ENCODE measurements around the gene LDB2.

The LDB2 gene

GRCh38 chr4:16728111-16728510 lies 170.3 kb downstream of the LDB2 start:
- no peak for DNase-seq (ENCODE audit: low read depth in 1 of 2, low spot score in 1 of 2)

DNA sequence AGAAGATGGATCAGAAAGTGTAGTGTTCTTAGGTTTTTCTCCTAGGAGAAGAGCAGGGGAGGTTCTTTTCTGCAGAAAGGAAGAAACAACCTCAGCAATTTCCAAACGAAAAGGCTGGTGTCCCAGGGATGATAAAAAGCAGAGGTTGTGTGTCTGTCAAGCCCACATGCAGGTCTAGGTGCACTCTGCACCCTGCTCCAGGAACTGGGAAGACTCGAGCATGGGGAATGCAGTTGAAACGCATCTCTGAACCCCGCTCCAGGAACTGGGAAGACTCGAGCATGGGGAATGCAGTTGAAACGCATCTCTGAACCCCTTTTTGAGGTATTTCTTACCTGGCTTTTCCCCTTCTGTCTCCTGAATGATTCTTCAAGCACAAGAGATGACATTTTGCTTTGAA lies 171.2 kb downstream of the LDB2 start:
- no peak for DNase-seq (ENCODE audit: low read depth in 1 of 2, low spot score in 1 of 2)

DNA sequence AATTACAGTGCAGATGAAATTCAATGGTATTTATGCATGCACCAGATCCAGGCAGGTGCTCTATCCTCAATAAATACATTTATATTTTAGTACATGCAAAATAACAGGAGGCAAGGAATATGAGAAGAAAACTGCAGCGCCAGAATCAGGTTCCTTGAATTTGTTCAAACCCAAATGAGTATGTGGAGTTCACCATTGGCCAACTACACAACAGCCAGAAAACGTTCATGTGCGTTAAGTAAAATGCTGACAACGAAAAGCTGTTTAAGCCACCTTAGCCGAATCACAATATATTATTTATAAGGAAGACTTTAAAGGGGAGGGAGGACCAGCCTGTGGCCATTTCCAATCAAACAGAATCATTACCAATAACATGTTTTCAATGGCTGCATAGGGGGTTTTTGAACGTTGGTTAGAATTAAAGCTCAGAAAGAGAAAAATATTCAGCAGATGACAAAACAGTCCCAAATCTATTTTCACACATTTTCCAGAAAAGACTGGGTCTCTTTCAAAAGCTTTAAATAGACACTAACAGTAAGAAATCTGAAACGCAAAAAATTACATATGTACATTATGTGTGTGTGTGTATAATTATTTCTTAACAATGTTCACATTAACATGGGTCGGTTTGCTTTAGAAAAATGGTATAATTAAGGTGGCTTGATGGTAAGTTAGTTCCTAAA lies 171.9 kb downstream of the LDB2 start:
- no peak for DNase-seq (ENCODE audit: low read depth in 1 of 2, low spot score in 1 of 2)

DNA sequence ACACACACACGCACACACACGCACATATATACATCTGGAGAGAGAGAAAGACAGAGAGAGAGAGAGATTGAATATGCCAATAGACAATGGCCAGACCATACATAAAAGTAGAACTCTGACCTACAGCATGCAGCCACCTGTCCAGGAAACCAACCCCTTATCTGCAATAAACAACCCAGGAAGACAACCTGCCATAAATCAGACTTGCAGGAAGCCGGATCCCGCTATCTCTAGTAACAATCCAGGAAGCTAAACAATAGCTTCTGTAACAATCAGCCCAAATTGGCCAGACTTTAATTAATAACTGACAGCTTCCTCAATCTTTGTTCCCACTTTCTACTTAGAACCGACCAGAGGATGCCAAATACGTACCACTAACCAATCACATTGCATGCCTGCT lies 173.2 kb downstream of the LDB2 start:
- DNase-seq (ENCODE audit: low read depth in 1 of 2, low spot score in 1 of 2) = no peak

DNA sequence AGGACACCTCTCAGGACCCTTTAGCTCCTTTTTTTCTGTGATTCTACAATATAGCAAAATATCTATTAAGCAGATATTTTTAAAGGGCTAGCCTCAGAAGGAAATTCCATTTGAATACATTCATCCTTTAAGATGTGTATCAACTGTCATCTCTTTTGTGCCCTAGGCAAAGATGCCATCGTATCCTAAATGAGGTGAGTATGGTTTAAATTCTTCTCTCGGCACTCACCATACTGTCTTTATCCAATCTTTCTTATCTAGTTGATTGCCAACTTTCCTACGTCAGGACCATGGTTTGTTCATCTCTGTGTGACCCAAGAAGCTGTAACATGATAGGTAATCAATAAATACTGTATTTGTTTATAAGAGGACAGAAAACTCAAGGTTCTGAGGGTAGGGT lies 176.0 kb downstream of the LDB2 start:
- DNase-seq (ENCODE audit: low read depth in 1 of 2, low spot score in 1 of 2) = no peak

- DNase-seq (ENCODE audit: low read depth in 1 of 2, low spot score in 1 of 2) = no peak
Measured at GRCh38 chr4:16721613-16722291, 176.7 kb downstream of the LDB2 start.

DNA sequence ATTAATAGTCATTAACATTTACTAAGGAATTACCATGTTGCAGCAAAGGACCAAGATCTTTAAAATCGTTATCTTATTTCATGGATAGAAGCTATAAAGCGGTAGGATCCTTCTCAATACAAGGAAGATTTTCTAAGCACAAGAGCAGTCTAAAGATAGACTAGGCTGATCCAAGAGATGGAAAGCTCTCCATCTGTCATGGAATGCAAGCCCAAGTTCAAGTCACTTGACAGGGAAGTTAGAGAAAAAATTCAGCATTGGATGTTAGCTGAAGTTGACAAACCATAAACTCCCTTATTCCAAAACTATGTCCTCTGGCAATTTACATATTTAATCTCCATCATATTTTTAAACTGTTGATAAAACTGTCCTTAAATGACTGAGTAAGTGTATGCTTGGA lies 177.7 kb downstream of the LDB2 start:
- no peak for DNase-seq (ENCODE audit: low read depth in 1 of 2, low spot score in 1 of 2)

DNA sequence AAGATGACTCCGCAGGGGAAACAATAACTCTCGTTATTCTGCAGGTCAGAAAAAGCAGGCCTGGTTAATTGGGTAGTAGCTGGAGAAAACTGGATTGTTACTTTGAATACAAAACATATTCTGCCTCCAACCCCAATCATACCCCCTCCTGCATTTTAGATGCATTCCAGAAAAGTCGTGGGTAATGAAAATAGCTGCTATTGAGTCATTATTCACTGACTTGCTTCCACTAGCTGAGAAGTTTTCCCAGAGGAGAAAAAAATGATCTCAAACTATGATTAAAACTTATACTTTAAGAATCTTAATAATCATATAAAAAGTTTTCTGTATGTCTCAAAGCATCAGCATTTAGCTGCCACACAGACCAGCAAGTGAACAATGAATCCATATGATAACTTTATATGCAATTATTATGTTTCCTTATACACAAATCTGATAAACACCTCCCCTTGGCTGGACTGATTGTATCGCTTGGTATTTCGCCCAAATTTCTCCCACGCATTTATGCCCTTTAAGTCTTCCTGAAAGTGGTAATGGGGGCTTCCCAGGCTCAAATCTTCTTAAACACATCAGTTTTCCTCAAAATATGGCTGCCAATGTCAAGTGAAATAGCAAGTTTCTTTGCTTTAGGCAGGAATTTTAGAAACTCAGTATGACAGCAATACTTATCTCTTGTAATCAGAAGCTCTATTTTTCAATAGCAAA lies 181.0 kb downstream of the LDB2 start:
- DNase-seq (ENCODE audit: low read depth in 1 of 2, low spot score in 1 of 2) = no peak

DNA sequence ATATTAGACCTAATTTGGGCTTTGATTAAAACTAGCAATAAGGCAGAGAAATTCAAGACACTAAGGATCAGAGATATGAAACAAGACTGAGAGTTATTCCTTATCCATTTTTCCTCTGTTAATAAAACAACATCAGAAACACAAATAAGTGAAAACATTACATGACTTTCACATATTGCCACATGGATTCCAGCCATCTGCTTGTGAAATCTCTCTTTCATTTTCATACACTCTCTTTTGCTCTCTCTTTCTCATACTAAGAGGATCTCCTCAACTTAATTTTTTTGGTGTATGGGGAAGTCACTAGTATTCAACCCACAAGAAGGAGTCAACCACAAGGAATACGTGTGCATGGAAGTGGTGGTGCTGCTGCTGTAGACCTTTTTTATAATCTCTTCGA lies 183.0 kb downstream of the LDB2 start:
- DNase-seq (ENCODE audit: low read depth in 1 of 2, low spot score in 1 of 2) = no peak

DNA sequence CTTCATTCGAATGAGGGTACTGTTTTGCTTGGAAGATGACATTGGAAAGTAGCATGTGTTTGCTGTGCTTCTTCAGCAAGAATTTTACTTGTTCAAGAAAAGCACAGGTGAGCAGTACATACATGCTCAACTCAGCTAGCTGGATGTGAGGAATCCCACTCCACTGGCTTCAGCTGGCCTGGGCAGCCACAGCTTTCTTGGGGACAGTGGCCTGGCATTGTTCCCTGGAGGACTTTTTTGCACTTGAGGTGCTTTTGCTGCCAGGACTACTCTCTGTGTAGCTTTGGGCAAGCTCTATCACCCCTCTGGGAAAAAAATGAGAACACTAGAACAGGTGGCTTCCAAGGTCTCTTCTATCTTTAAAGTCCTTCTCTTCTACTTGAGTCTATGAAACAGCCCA lies 184.3 kb downstream of the LDB2 start:
- DNase-seq (ENCODE audit: low read depth in 1 of 2, low spot score in 1 of 2) = no peak

DNA sequence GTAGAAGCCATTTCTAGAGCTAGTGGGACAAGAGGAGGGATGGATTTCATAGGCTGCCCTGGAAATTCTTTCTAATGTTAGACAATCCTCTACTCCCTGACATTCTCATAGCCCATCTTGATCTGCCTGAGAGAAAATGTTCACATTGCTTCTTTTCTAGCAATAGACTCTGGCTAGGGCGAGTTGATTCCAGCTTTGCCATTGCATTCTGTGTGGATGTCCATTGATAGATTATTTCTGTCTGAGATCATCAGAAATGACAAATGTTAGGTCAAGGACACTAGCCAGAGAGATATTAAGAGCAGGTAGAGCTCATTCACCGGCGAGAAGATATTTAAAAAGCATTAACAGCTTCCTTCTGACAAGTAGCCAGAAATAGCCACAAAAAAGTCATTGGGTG lies 184.7 kb downstream of the LDB2 start:
- no peak for DNase-seq (ENCODE audit: low read depth in 1 of 2, low spot score in 1 of 2)

- DNase-seq (ENCODE audit: low read depth in 1 of 2, low spot score in 1 of 2) = no peak
Measured at GRCh38 chr4:16713271-16713670, 185.2 kb downstream of the LDB2 start.

DNA sequence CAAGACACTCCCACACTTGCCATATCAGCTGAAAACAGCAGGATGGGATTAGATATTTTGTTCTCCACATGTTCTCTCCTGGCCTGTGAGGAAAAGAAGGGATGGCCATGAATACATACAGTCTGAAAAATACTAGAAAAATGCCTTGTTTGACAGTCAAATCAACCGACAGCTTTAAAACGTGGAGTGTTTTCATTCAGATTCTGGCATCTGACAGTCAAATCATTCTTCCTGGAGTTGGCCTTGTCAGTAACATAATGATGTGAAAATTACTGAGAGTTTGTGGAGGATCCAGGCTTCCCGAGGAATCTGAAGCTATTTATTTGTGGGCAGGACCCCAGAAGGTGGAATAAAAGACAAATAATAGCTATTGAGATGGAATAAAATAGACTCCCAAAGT lies 188.2 kb downstream of the LDB2 start:
- DNase-seq (ENCODE audit: low read depth in 1 of 2, low spot score in 1 of 2) = no peak

DNA sequence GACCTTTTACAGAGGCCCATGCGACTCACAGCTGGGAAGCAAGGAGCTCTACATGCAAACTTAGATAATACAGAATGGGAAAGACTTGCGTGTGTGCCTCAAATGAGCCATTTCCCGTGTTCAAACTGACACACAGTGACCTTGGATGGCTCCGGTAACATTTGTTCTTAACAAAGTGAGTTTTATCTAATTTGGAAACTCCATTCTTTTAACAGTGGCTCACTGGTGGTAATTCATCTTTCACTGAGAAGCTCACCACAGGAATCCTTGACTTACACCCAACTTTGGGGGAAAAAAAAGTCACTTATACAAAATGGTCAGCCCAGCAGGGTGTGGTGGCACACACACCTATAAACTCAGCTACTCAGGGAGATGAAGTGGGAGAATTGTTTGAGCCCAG lies 190.6 kb downstream of the LDB2 start:
- DNase-seq (ENCODE audit: low read depth in 1 of 2, low spot score in 1 of 2) = no peak

- no peak for DNase-seq (ENCODE audit: low read depth in 1 of 2, low spot score in 1 of 2)
Measured at GRCh38 chr4:16706251-16706650, 192.2 kb downstream of the LDB2 start.

DNA sequence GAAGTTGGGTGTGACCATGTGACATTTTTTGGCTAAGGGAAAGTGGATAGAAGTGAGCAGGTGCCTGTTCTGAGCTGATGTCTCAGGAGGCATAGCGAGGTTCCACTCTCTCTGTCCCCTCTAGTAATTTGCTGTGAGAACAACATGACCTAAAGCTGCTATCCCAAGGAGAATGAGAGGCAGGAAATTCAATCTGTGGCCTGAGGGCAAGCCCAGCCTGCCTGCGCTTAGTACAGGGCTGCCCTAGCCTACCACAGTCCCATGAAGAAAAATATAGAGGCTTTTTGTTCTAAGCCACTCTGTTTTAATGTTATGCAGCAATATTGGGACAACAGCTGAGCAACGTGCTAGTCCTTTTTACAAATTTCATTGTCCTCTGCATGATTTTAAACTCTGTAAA lies 193.1 kb downstream of the LDB2 start:
- DNase-seq (ENCODE audit: low read depth in 1 of 2, low spot score in 1 of 2) = no peak

GRCh38 chr4:16704489-16704888 lies 194.0 kb downstream of the LDB2 start:
- DNase-seq (ENCODE audit: low read depth in 1 of 2, low spot score in 1 of 2) = no peak

DNA sequence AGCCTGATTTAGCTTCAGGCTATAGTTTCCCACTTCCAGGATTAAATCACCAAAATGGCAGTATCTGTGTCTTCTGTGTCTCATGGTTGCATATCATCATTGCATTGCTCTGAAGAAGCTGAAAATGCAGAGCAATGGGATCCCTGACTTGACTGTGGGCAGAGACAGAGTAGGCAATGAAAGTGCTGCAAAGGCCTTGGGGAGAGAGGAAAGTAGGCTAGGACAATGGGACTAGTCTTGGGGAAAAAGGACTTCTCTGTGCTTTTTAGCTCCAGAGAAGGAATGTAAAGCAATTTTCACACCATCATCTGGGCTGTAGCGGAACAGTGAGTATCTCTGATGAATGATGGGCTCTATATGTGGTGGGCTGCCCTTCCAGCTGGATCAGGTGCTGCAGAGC lies 202.5 kb downstream of the LDB2 start:
- no peak for DNase-seq (ENCODE audit: low read depth in 1 of 2, low spot score in 1 of 2)

GRCh38 chr4:16694884-16695276 lies 203.6 kb downstream of the LDB2 start:
- DNase-seq (ENCODE audit: low read depth in 1 of 2, low spot score in 1 of 2) = no peak

DNA sequence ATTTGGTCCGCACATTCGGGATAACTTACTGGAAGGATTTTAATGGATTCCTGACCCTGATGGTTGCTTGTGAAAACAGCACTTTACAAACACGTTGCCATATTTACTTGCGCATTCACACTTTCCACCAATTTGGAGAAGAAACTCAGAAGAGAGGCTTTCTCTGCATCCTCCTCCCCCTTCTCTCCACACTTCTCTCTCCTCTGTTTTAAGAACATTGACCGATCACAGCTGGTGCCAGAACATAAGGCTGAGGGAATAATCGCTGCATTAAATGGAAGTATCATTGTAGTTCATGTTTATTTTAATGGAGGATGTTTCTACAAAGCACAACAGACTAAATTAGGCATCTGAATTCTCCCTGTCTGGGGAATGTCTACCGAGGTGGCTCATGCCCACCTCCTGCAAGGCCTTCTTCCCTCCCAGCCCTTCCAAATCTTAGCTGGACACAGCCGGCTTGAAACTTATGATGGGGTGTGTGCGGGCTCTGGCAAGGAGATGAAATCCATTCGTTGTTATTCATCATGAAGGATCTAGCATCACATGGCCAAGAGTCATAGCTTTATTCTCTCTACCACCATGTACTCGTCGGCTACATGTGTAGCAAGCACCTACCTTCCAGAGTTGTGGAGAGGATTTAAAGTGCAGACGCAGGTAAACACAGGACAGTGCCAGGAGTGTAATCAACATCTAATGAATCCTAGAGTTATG lies 204.1 kb downstream of the LDB2 start:
- no peak for DNase-seq (ENCODE audit: low read depth in 1 of 2, low spot score in 1 of 2)

GRCh38 chr4:16693641-16694040 lies 204.8 kb downstream of the LDB2 start:
- DNase-seq (ENCODE audit: low read depth in 1 of 2, low spot score in 1 of 2) = no peak

- DNase-seq (ENCODE audit: low read depth in 1 of 2, low spot score in 1 of 2) = no peak
Measured at GRCh38 chr4:16692961-16693506, 205.4 kb downstream of the LDB2 start.
